ENCODE results near the gene KCTD7.
"Not testable (repeated sequence)": the region's sequence is repeated elsewhere in the genome, so short reads cannot be mapped to it uniquely, and the experiment has no call there.

The KCTD7 gene

GRCh38 chr7:66627881-66628360 is 760 bp upstream of the KCTD7 start:
- TF ChIP-seq NFRKB (IDR thresholded peaks at IDR 0.05) (no peak), TARDBP (IDR thresholded peaks at IDR 0.05) (no peak)
- TF ChIP-seq, protein P1, sequence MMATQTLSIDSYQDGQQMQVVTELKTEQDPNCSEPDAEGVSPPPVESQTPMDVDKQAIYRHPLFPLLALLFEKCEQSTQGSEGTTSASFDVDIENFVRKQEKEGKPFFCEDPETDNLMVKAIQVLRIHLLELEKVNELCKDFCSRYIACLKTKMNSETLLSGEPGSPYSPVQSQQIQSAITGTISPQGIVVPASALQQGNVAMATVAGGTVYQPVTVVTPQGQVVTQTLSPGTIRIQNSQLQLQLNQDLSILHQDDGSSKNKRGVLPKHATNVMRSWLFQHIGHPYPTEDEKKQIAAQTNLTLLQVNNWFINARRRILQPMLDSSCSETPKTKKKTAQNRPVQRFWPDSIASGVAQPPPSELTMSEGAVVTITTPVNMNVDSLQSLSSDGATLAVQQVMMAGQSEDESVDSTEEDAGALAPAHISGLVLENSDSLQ (IDR thresholded peaks at IDR 0.05) = no peak
- no peak for DNase-seq (ENCODE audit: extremely low spot score)
- POLR2A ChIA-PET = interaction anchor here (0.9 to 1.8 kb wide), 10 partner anchors 9 to 134 kb away, joined by 3 to 5 read pairs (median 4); no protein-coding TSS in a partner anchor

GRCh38 chr7:66629222-66630062 is 761 bp downstream of the KCTD7 start:
- TF ChIP-seq BHLHE40 (IDR thresholded peaks at IDR 0.05; ENCODE audit: borderline replicate concordance) = no peak
- TF ChIP-seq ELF4 (IDR thresholded peaks at IDR 0.05) = no peak
- TF ChIP-seq LEF1 (IDR thresholded peaks at IDR 0.05; ENCODE audit: borderline replicate concordance) = no peak
- TF ChIP-seq SUZ12 (IDR thresholded peaks at IDR 0.05) = no peak
- TF ChIP-seq TARDBP (IDR thresholded peaks at IDR 0.05) = no peak
- TF ChIP-seq FOXK2 (IDR thresholded peaks at IDR 0.05) = no peak
- no peak for TF ChIP-seq SP1 (IDR thresholded peaks at IDR 0.05)
- no peak for TF ChIP-seq ZNF384 (IDR thresholded peaks at IDR 0.05)
- TF ChIP-seq CTBP1 (IDR thresholded peaks at IDR 0.05; ENCODE audit: borderline replicate concordance) = no peak
- TF ChIP-seq HDGF (IDR thresholded peaks at IDR 0.05; ENCODE audit: borderline replicate concordance) = no peak
- POLR2A ChIA-PET = interaction anchor here (0.9 to 1.8 kb wide), 6 partner anchors 8 to 38 kb away, joined by 3 to 5 read pairs (median 4); no protein-coding TSS in a partner anchor
- CTCF ChIA-PET = no interaction called here
- DNase-seq (ENCODE audit: extremely low spot score) = no peak

More at GRCh38 chr7:66627881-66628360, 760 bp upstream of the KCTD7 start:
- CTCF ChIA-PET = interaction anchor here (1.0 kb wide), 1 partner anchor 69 kb away, joined by 3 read pairs; no protein-coding TSS in a partner anchor

- ChIA-PET POLR2A (interaction anchor here (0.7 kb wide), 1 partner anchor 19 kb away, joined by 4 read pairs; no protein-coding TSS in a partner anchor), CTCF (no interaction called here)
- no peak for DNase-seq (ENCODE audit: extremely low spot score)
These were observed 1.9 kb downstream of the KCTD7 start for GRCh38 chr7:66630531-66630930.

GRCh38 chr7:66631471-66631870 is 2.8 kb downstream of the KCTD7 start:
- TF ChIP-seq SUZ12 (IDR thresholded peaks at IDR 0.05) = no peak
- TF ChIP-seq LEF1 (IDR thresholded peaks at IDR 0.05; ENCODE audit: borderline replicate concordance) = no peak
- TF ChIP-seq SP1 (IDR thresholded peaks at IDR 0.05) = no peak
- ChIA-PET CTCF (no interaction called here), POLR2A (no interaction called here)
- no peak for DNase-seq (ENCODE audit: extremely low spot score)

More at GRCh38 chr7:66630531-66630930, 1.9 kb downstream of the KCTD7 start:
- TF ChIP-seq FOXK2 (IDR thresholded peaks at IDR 0.05) (no peak), ZNF384 (IDR thresholded peaks at IDR 0.05) (no peak), ELF4 (IDR thresholded peaks at IDR 0.05) (no peak)

DNA sequence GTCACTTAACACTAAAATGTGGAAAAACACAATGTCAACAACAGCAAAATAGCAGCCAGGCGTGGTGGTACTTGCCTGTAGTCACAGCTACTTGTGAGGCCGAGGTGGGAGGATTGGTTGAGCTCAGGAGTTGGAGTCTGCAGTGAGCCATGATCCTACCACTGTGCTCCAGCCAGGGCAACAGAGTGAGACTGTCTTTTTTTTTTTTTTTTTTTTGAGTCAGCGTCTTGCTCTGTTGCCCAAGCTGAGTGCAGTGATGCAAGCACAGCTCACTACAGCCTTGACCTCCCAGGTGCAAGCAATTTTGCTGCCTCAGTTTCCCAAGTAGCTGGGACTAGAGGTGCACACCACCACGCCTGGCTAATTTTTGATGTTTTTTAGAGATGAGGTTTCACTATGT is 6.1 kb downstream of the KCTD7 start:
- no peak for DNase-seq (ENCODE audit: extremely low spot score)
- POLR2A ChIA-PET = no interaction called here
- CTCF ChIA-PET = interaction anchor here (0.6 kb wide), 1 partner anchor 45 kb away, joined by 4 read pairs; no protein-coding TSS in a partner anchor
- TF ChIP-seq HDGF (IDR thresholded peaks at IDR 0.05; ENCODE audit: borderline replicate concordance) (no peak), CTBP1 (IDR thresholded peaks at IDR 0.05; ENCODE audit: borderline replicate concordance) (no peak), TARDBP (IDR thresholded peaks at IDR 0.05) (no peak), ARNT (IDR thresholded peaks at IDR 0.05) (no peak), BHLHE40 (IDR thresholded peaks at IDR 0.05; ENCODE audit: borderline replicate concordance) (no peak), L3MBTL2 (conservative IDR thresholded peaks at IDR 0.05) (no peak), ELF4 (IDR thresholded peaks at IDR 0.05) (no peak), FOXA1 (IDR thresholded peaks at IDR 0.05) (no peak), SUZ12 (IDR thresholded peaks at IDR 0.05) (no peak), LEF1 (IDR thresholded peaks at IDR 0.05; ENCODE audit: borderline replicate concordance) (no peak), SP1 (IDR thresholded peaks at IDR 0.05) (no peak), NFRKB (IDR thresholded peaks at IDR 0.05) (no peak), FOXK2 (IDR thresholded peaks at IDR 0.05) (no peak), FOXM1 (IDR thresholded peaks at IDR 0.05; ENCODE audit: borderline replicate concordance) (no peak)
- TF ChIP-seq, protein P1 (IDR thresholded peaks at IDR 0.05) = no peak

- CTCF ChIA-PET = interaction anchor here (0.6 kb wide), 1 partner anchor 45 kb away, joined by 4 read pairs; no protein-coding TSS in a partner anchor
- POLR2A ChIA-PET; DNase-seq (ENCODE audit: extremely low spot score): not testable (repeated sequence)
These were observed 6.8 kb downstream of the KCTD7 start for GRCh38 chr7:66635322-66635981.

DNA sequence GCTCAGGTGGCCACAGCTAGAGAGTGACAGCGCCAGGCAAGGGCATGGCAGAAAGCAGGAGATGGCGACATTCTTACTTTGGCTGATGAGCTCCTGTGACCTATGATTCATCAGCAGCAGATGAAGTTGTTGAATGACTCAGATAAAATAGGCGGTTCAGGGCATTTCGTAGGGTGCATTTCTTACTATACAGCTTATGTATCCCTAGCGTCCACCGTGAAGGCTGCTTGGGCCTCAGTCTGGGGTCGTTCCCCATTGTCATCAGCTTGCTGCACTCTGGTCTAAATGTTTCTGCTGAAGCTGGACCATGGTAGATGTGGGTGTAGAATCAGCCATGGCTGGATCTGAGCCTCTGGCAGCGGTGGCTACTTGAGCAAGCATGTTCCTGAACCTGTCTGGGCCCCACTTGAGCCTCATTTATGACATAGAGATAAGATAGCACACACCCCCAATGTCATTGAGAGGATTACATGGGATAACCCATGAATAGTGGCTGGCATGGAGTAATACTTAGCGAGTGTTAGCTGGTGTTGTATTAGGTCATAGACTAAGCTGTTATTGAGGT is 7.4 kb downstream of the KCTD7 start:
- DNase-seq (ENCODE audit: extremely low spot score); POLR2A ChIA-PET; CTCF ChIA-PET: not testable (repeated sequence)

All from HEK293T (cell line).